ENCODE data around the gene AXIN1.

Gene AXIN1

GRCh38 chr16:296276-296675, 56.2 kb downstream of the AXIN1 start:
- no peak for DNase-seq

GRCh38 chr16:293043-293775, 59.3 kb downstream of the AXIN1 start:
- no peak for DNase-seq

- DNase-seq, result no peak
Observed at GRCh38 chr16:291539-291938, 61.0 kb downstream of the AXIN1 start.

- DNase-seq, result no peak
Observed at GRCh38 chr16:290681-291405, 61.7 kb downstream of the AXIN1 start.

GRCh38 chr16:290015-290680, 62.4 kb downstream of the AXIN1 start:
- no peak for DNase-seq

- DNase-seq, result no peak
Observed at GRCh38 chr16:289395-289997, 63.0 kb downstream of the AXIN1 start.

- DNase-seq, result no peak
Observed at GRCh38 chr16:287981-288920, 64.3 kb downstream of the AXIN1 start.

DNA sequence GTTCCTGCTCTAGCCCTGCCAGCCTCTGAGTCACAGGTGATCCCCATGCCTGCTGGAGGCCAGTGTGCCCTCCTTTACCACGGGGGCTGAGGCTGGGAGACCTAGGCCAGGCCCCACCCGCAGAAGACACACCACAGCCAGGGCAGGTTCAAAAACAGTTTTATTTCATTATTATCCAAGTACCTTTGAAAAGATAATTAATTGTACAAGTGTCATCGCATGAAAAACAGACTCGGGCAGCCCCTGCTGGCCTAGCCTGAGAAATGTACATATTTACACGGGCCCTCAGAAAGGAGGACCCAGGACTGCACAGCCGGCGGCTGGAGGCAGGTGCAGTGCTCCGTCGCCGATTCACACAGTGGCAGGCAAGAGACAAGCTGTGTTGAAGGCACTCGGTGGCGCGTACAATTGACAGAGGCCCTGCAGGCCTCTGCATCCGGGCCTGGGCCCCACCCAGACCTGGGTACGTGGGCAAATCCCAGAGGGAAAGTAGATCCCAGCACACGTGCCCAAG, 65.2 kb downstream of the AXIN1 start:
- DNase-seq, result no peak

GRCh38 chr16:286491-287297, 65.8 kb downstream of the AXIN1 start:
- no peak for DNase-seq

DNA sequence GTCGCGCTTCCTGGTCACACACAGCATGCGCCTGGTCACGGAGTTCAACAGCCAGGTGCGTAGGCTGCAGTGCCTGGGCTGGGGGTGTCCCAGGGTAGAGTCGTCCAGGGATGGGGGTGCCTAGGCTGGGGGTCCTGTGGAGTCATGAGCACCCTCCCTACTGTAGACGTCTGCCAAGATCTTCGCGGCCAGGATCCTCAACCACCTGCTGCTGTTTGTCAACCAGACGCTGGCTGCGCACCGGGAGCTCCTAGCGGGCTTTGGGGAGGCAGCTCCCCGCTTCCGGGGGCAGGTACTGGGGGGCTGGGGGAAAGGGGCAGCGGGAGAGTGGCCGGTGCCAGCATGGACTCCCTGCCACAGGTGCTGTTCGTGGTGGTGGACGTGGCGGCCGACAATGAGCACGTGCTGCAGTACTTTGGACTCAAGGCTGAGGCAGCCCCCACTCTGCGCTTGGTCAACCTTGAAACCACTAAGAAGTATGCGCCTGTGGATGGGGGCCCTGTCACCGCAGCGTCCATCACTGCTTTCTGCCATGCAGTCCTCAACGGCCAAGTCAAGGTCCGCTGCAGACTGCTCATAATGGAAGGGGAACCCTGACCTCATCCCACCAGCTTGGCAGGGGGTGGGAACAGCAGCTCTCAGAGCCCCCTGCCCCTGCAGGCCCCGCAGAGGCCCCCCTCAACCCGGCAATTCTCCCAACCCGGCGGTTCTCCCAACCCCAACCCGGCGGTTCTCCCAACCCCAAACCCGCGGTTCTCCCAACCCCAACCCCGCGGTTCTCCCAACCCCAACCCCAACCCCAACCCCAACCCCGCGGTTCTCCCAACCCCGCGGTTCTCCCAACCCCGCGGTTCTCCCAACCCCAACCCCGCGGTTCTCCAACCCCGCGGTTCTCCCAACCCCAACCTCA, 67.1 kb downstream of the AXIN1 start:
- no peak for DNase-seq

DNA sequence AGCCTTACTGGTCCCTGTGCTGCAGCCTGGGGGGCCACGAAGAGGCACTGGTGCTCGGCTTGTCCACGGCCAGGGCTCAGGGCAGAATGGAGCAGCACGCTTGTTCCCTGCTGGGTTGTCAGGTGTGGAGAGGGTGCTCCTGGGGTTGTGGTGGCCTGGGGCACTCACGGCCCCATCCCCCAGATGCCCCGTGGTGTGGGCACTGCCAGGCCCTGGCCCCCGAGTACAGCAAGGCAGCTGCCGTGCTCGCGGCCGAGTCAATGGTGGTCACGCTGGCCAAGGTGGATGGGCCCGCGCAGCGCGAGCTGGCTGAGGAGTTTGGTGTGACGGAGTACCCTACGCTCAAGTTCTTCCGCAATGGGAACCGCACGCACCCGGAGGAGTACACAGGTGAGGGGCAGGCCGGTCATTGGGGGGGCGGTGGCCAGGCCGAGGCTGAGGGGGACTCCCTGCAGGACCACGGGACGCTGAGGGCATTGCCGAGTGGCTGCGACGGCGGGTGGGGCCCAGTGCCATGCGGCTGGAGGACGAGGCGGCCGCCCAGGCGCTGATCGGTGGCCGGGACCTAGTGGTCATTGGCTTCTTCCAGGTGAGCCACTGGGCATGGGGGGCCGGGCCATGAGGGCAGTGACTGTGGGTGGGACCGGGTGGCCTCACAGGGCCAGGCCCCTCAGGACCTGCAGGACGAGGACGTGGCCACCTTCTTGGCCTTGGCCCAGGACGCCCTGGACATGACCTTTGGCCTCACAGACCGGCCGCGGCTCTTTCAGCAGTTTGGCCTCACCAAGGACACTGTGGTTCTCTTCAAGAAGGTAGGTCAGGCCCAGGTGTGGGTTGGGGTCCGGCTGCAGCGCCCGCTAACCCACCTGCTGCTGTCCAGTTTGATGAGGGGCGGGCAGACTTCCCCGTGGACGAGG, 68.1 kb downstream of the AXIN1 start:
- no peak for DNase-seq

GRCh38 chr16:283033-283805, 69.3 kb downstream of the AXIN1 start, which contains the start of gene PDIA2:
Gene PDIA2, plus strand, starts transcription at chr16:283164. Its CDS starts 6 bp downstream, at chr16:283170.
- DNase-seq, result no peak

DNA sequence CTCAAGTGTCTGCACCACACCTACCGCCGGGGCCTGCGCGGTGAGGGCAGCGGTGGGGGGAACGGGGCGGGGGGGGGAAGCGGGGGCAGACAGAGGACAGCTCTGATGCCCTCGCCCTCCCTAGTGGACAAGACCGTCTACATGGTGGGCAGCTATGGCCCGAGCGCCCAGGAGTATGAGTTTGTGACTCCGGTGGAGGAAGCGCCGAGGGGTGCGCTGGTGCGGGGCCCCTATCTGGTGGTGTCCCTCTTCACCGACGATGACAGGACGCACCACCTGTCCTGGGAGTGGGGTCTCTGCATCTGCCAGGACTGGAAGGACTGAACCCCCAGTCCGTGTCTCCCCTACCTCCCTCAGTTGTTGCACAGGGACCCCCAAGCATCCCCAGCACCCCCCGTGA, 70.0 kb downstream of the AXIN1 start:
- no peak for DNase-seq

- DNase-seq, result no peak
Observed at GRCh38 chr16:281660-282255, 70.8 kb downstream of the AXIN1 start.

DNA sequence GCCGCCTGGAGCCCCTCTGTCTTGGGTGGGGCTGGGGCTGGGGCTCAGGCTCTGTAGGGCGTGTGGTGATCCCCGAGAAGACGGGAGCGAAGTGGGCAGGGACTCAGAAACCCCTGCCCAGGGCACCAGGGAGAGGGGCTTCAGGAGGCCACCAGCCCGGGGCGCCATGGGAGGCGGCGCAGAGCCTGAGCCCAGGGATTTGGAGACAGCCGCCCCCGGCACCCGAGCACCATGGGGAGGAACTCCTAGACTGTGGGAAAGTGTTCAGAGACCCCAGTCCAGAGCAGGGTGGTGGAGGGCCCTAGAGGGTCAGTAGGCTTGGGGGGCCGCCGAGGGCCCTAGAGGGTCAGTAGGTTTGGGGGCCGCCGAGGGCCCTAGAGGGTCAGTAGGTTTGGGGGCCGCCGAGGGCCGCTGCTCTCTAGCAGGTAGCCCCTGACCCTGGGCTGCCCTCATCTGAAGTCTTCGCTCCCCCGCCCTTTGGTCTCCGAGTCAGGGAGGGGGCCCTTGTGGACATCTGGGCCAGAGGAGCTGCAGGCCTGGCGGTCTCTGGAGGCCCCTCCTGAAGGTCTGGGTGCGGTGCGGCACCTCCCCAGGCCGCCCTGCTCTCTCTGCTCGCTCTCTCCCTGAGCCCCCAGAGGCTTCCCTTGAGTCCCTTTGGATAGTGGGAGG, 71.4 kb downstream of the AXIN1 start:
- no peak for DNase-seq

- no peak for DNase-seq
Observed at GRCh38 chr16:280552-280951, 72.0 kb downstream of the AXIN1 start, which contains the start of gene ARHGDIG. Gene ARHGDIG, plus strand, starts transcription at chr16:280591. Its CDS starts 90 bp downstream, at chr16:280681.

DNA sequence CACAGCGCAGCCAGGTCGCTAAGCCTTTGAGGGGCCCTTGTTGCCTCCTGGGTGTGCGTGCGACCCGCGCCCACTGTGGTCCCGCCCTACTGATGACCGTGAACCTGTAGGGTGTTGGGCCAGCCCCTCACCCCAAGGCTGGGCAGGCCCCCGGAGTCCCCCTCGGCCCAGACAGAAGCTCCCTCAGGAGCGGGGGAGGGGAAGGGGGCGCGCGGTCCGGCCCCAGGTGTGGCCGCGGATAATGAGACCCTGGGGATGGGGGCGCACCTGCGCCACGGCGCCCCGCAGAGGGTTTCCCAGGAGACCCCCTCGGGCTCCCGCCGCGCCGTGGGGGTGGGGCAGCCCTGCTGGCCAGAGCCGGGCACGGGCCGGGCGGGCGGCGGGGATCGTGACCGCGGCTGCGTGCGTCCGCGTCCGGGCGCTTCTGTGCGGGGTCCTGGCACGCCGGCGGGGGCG, 72.5 kb downstream of the AXIN1 start:
- no peak for DNase-seq

Data from CD4-positive, alpha-beta T cell treated with Interleukin-21 for 1 hour (primary cell).